NCI-H2196 (cell line): ENCODE results near the gene GCHFR.

Source experiments
- DNase-seq: peaks from one replicate; lab custom pipeline; 2025; ENCODE audit not compliant: unreplicated experiment; lab: John Stamatoyannopoulos, UW

Gene GCHFR

GRCh38 chr15:40775740-40776536 is 12.1 kb downstream of the GCHFR start:
- no peak for DNase-seq

- DNase-seq: peak; percentile 58
Observed at GRCh38 chr15:40776537-40777141, 12.8 kb downstream of the GCHFR start.

- DNase-seq: peak; percentile 76
Observed at GRCh38 chr15:40782609-40783227, 18.9 kb downstream of the GCHFR start.

- DNase-seq: peak; percentile 6
Observed at GRCh38 chr15:40785164-40785563, 21.3 kb downstream of the GCHFR start.

GRCh38 chr15:40785814-40786213 is 21.9 kb downstream of the GCHFR start:
- no peak for DNase-seq

GRCh38 chr15:40787344-40787841 is 23.5 kb downstream of the GCHFR start:
- DNase-seq: peak; percentile 76

- no peak for DNase-seq
Observed at GRCh38 chr15:40787991-40788390, 24.1 kb downstream of the GCHFR start.

- DNase-seq: no peak
Observed at GRCh38 chr15:40789119-40789518, 25.3 kb downstream of the GCHFR start.

GRCh38 chr15:40789999-40790398 is 26.1 kb downstream of the GCHFR start:
- no peak for DNase-seq

GRCh38 chr15:40790718-40791117 is 26.9 kb downstream of the GCHFR start:
- no peak for DNase-seq

GRCh38 chr15:40792394-40792793 is 28.5 kb downstream of the GCHFR start:
- DNase-seq: no peak

GRCh38 chr15:40793216-40793989 is 29.5 kb downstream of the GCHFR start:
- DNase-seq: peak; percentile 35

GRCh38 chr15:40796041-40796440 is 32.2 kb downstream of the GCHFR start:
- no peak for DNase-seq

GRCh38 chr15:40796512-40796911 is 32.6 kb downstream of the GCHFR start:
- DNase-seq: no peak

GRCh38 chr15:40799523-40799922 is 35.7 kb downstream of the GCHFR start:
- DNase-seq: no peak

- no peak for DNase-seq
Observed at GRCh38 chr15:40803076-40803475, 39.2 kb downstream of the GCHFR start.

GRCh38 chr15:40803688-40804087 is 39.8 kb downstream of the GCHFR start:
- DNase-seq: no peak

- DNase-seq: no peak
Observed at GRCh38 chr15:40806672-40807027, 42.8 kb downstream of the GCHFR start.

- DNase-seq: peak; percentile 88
Observed at GRCh38 chr15:40807028-40807887, 43.4 kb downstream of the GCHFR start, which contains the start of the genes DNAJC17 and ZFYVE19. DNAJC17 (minus strand) TSS chr15:40807473; CDS start chr15:40807446, 27 bp downstream. ZFYVE19 (plus strand) TSS chr15:40807089; CDS start chr15:40807590, 501 bp downstream.

- DNase-seq: no peak
Observed at GRCh38 chr15:40807888-40808461, 44.1 kb downstream of the GCHFR start.
